Neural progenitor cell (in vitro differentiated cells): Measurements from ENCODE around the gene GABBR2. TPM values are rescaled to one million over a fixed set of nuclear protein-coding genes. Genes with fewer than 3 reads are reported as not detected.

Experiments used
- DNase-seq: peaks from one replicate; pipeline ENCODE4 v3.0.0-alpha.2; 2016; ENCODE audit warnings: low spot score
- H2AFZ ChIP-seq: fragments of 200-600 bp; sonication (generic); replicated peaks from 2 replicates; pipeline ENCODE4 v1.6.1; 2016; ENCODE audit warnings: antibody characterized with exemption
- H3F3A ChIP-seq: fragments of 200-600 bp; sonication (generic); 2 replicates; pipeline ENCODE4 v1.6.1; 2016; ENCODE audit warnings: antibody characterized with exemption, low read depth
- H3K27ac ChIP-seq: fragments of 200-600 bp; sonication (generic); 2 replicates; pipeline ENCODE4 v1.5.1; 2016; ENCODE audit warnings: mild to moderate bottlenecking
- H3K27me3 ChIP-seq: fragments of 200-600 bp; sonication (generic); 2 replicates; pipeline ENCODE4 v1.6.1; 2016; ENCODE audit warnings: mild to moderate bottlenecking, moderate library complexity
- H3K36me3 ChIP-seq: fragments of 200-600 bp; sonication (generic); 2 replicates; pipeline ENCODE4 v1.5.1; 2016
- H3K4me1 ChIP-seq: fragments of 200-600 bp; sonication (generic); 2 replicates; pipeline ENCODE4 v1.6.1; 2016; ENCODE audit warnings: mixed run types
- H3K4me2 ChIP-seq: fragments of 200-600 bp; sonication (generic); 2 replicates; pipeline ENCODE4 v1.6.1; 2016
- H3K4me3 ChIP-seq: fragments of 200-600 bp; sonication (generic); 2 replicates; pipeline ENCODE4 v1.5.1; 2016
- H3K79me2 ChIP-seq: fragments of 200-600 bp; sonication (generic); 2 replicates; pipeline ENCODE4 v1.6.1; 2016; ENCODE audit warnings: low read depth
- H3K9ac ChIP-seq: fragments of 200-600 bp; sonication (generic); 2 replicates; pipeline ENCODE4 v1.6.1; 2016
- H3K9me3 ChIP-seq: fragments of 200-600 bp; sonication (generic); 2 replicates; pipeline ENCODE4 v1.5.1; 2016; ENCODE audit warnings: low read depth
- H4K20me1 ChIP-seq: fragments of 200-600 bp; sonication (generic); 2 replicates; pipeline ENCODE4 v1.6.1; 2016; ENCODE audit warnings: low read depth
- H3K27ac Mint-ChIP-seq: 3 replicates; pipeline ENCODE4 v1.8.0; 2021; ENCODE audit warnings: mixed read lengths
- H3K27me3 Mint-ChIP-seq: 2 replicates; pipeline ENCODE4 v1.8.0; 2022; ENCODE audit warnings: low read depth, mild to moderate bottlenecking, inconsistent platforms, moderate library complexity, mixed read lengths; ENCODE audit not compliant: insufficient read depth
- H3K36me3 Mint-ChIP-seq: 3 replicates; pipeline ENCODE4 v1.8.0; 2021; ENCODE audit warnings: mixed read lengths
- H3K4me1 Mint-ChIP-seq: 3 replicates; pipeline ENCODE4 v1.8.0; 2021; ENCODE audit warnings: mixed read lengths
- H3K4me3 Mint-ChIP-seq: 3 replicates; pipeline ENCODE4 v1.8.0; 2021; ENCODE audit warnings: mild to moderate bottlenecking, moderate library complexity, mixed read lengths
- H3K9me3 Mint-ChIP-seq: 3 replicates; pipeline ENCODE4 v1.8.0; 2020; ENCODE audit warnings: mixed read lengths
- EZH2 ChIP-seq: fragments of 200-600 bp; sonication (generic); IDR thresholded peaks from 2 replicates; pipeline ENCODE4 v1.6.1; 2017; ENCODE audit warnings: antibody characterized with exemption, mild to moderate bottlenecking, moderate library complexity
- EZH2phosphoT487 ChIP-seq: fragments of 200-600 bp; sonication (generic); IDR thresholded peaks from 2 replicates; pipeline ENCODE4 v1.6.1; 2017; ENCODE audit warnings: antibody characterized with exemption
- total RNA-seq: library from RNA; depleted of rRNA; stranded (reverse); fragments of >200 nt; gene quantifications from 2 replicates; pipeline ENCODE4 v1.2.3, GENCODE V29; 2015; ENCODE audit warnings: low replicate concordance
- TF ChIP-seq, protein P1 (sequence below): fragments of 200-600 bp; sonication (generic); IDR thresholded peaks from 2 replicates; pipeline ENCODE4 v1.5.1; 2017; ENCODE audit warnings: antibody characterized with exemption, mild to moderate bottlenecking

GABBR2 gene
- total RNA-seq, 1 donor from 2014 or later, result not detected

GRCh38 chr9:98260635-98261034, 448.1 kb downstream of the GABBR2 start:
- H2AFZ ChIP-seq, result no peak overlapping the region
- H3K27me3 Mint-ChIP-seq, result peaks cover 3% of the 10 kb centered on the region
- no peaks in the 10 kb centered on the region for H3K9me3 Mint-ChIP-seq
- no peak for TF ChIP-seq EZH2
- no peak for TF ChIP-seq EZH2phosphoT487
- TF ChIP-seq, protein P1, sequence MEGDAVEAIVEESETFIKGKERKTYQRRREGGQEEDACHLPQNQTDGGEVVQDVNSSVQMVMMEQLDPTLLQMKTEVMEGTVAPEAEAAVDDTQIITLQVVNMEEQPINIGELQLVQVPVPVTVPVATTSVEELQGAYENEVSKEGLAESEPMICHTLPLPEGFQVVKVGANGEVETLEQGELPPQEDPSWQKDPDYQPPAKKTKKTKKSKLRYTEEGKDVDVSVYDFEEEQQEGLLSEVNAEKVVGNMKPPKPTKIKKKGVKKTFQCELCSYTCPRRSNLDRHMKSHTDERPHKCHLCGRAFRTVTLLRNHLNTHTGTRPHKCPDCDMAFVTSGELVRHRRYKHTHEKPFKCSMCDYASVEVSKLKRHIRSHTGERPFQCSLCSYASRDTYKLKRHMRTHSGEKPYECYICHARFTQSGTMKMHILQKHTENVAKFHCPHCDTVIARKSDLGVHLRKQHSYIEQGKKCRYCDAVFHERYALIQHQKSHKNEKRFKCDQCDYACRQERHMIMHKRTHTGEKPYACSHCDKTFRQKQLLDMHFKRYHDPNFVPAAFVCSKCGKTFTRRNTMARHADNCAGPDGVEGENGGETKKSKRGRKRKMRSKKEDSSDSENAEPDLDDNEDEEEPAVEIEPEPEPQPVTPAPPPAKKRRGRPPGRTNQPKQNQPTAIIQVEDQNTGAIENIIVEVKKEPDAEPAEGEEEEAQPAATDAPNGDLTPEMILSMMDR, result no peak
- DNase-seq, result no peak
- no peaks in the 10 kb centered on the region for H3K79me2 ChIP-seq
- H3K27me3 ChIP-seq, result no peaks in the 10 kb centered on the region
- H3K4me2 ChIP-seq, result no peak overlapping the region
- H3K4me3 Mint-ChIP-seq, result no peak overlapping the region
- peaks cover 13% of the 10 kb centered on the region for H3K4me1 ChIP-seq
- H3K4me1 Mint-ChIP-seq, result peaks cover 6% of the 10 kb centered on the region
- no peaks in the 10 kb centered on the region for H4K20me1 ChIP-seq
- H3K36me3 Mint-ChIP-seq, result no peaks in the 10 kb centered on the region
- H3K36me3 ChIP-seq, result no peaks in the 10 kb centered on the region
- no peak overlapping the region for H3K4me3 ChIP-seq
- H3F3A ChIP-seq, result peaks cover 19% of the 10 kb centered on the region
- no peak overlapping the region for H3K27ac ChIP-seq
- no peaks in the 10 kb centered on the region for H3K9me3 ChIP-seq
- H3K9ac ChIP-seq, result no peak overlapping the region
- no peak overlapping the region for H3K27ac Mint-ChIP-seq

GRCh38 chr9:98259791-98260190, 448.9 kb downstream of the GABBR2 start:
- H3K9ac ChIP-seq, result no peak overlapping the region
- H3K4me2 ChIP-seq, result no peak overlapping the region
- Mint-ChIP-seq H3K36me3 (no peaks in the 10 kb centered on the region), H3K4me3 (no peak overlapping the region), H3K27me3 (peaks cover 6% of the 10 kb centered on the region), H3K9me3 (no peaks in the 10 kb centered on the region), H3K4me1 (peaks cover 8% of the 10 kb centered on the region), H3K27ac (no peak overlapping the region)
- H3K4me1 ChIP-seq, result peaks cover 9% of the 10 kb centered on the region
- H3K9me3 ChIP-seq, result no peaks in the 10 kb centered on the region
- no peak overlapping the region for H3K27ac ChIP-seq
- H3F3A ChIP-seq, result peaks cover 19% of the 10 kb centered on the region
- no peak for DNase-seq
- H3K4me3 ChIP-seq, result no peak overlapping the region
- TF ChIP-seq EZH2 (no peak), EZH2phosphoT487 (no peak)
- TF ChIP-seq, protein P1, result no peak
- H3K36me3 ChIP-seq, result no peaks in the 10 kb centered on the region
- H3K79me2 ChIP-seq, result no peaks in the 10 kb centered on the region
- no peaks in the 10 kb centered on the region for H4K20me1 ChIP-seq
- peaks cover 5% of the 10 kb centered on the region for H3K27me3 ChIP-seq
- H2AFZ ChIP-seq, result no peak overlapping the region

DNA sequence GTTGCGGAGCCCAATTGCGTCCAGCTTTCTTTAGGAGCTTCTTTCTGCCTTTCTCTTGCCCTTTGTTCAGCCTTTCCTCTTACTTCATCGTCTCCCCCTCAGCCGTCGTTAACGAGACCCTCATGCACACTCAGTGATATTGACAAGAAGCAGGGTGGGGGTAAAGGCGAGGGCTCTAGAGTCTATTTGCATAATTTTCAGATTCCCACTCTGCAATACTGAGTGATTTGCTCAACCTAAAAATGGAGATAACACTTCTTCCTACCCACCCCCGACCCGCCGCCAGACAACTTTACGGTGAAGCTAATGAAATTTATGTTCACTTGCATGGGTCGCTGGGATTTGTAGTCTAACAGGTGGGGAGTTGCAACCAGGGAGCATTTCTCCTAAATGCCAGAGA, 452.0 kb downstream of the GABBR2 start:
- peak; percentile 21 for DNase-seq
- Histone ChIP-seq H3F3A (peaks cover 16% of the 10 kb centered on the region), H3K4me1 (peaks cover 9% of the 10 kb centered on the region), H3K79me2 (no peaks in the 10 kb centered on the region), H3K4me3 (peak overlapping the region; percentile 76), H2AFZ (peak overlapping the region; percentile 96), H3K9me3 (no peaks in the 10 kb centered on the region), H3K27ac (no peak overlapping the region), H3K27me3 (peaks cover 21% of the 10 kb centered on the region), H3K36me3 (no peaks in the 10 kb centered on the region), H3K4me2 (peak overlapping the region; percentile 87), H3K9ac (no peak overlapping the region), H4K20me1 (no peaks in the 10 kb centered on the region)
- Mint-ChIP-seq H3K4me3 (peak overlapping the region; percentile 85), H3K27ac (peak overlapping the region; percentile 31), H3K36me3 (no peaks in the 10 kb centered on the region), H3K4me1 (peaks cover 8% of the 10 kb centered on the region), H3K27me3 (peaks cover 14% of the 10 kb centered on the region), H3K9me3 (no peaks in the 10 kb centered on the region)
- TF ChIP-seq EZH2phosphoT487 (no peak), EZH2 (no peak)
- TF ChIP-seq, protein P1, result no peak
